ENCODE measurements around the gene ITSN2. TPM values are rescaled to one million over a fixed set of nuclear protein-coding genes. Genes with fewer than 3 reads are reported as not detected.

ITSN2 gene
- total and polyA plus RNA-seq, 2 experiments from 2014 or later: 20.3 to 34.4 TPM

DNA sequence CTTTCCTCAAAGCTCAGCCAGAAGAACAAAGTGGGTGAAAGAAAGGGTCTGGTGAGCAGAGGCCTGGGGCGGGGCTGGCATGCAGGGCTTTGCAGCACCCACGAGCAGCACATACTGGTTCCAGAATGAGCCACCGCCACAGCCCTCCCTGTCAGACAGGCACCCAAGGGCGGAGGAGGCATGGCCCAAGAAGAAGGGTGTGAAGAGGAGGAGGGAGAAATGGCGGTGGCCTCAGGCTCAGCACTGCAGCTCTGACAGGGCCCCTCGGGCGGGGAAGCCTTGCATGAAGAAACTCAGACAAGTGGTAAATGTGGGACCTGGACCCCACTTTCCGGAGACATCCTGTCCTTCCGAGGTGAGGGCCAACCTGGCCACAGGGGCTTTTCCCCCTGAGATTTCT lies 169.8 kb downstream of the ITSN2 start:
- no peak for TF ChIP-seq EZH2 (IDR thresholded peaks at IDR 0.05; ENCODE audit: borderline replicate concordance)
- TF ChIP-seq EZH2phosphoT487 (IDR thresholded peaks at IDR 0.05; ENCODE audit: low read depth, severe bottlenecking, unreplicated experiment): no peak
- no peak for TF ChIP-seq CTCF (IDR thresholded peaks at IDR 0.05; ENCODE audit: poor library complexity)
- no peak for DNase-seq (ENCODE audit: low spot score)
- H3K79me2 ChIP-seq: no peaks in the 10 kb centered on the region
- H3K36me3 ChIP-seq (replicated peaks; ENCODE audit: insufficient read depth, low read depth): no peaks in the 10 kb centered on the region
- no peaks in the 10 kb centered on the region for H4K20me1 ChIP-seq (ENCODE audit: insufficient read depth, poor library complexity, severe bottlenecking)
- no peak overlapping the region for H3K27ac ChIP-seq
- no peak overlapping the region for H2AFZ ChIP-seq
- no peak overlapping the region for H3K4me2 ChIP-seq
- 88% methylated on average over 9 of the region's 9 CpGs for WGBS (ENCODE audit: low lambda C conversion rate, missing lambda C conversion rate)
- no peaks in the 10 kb centered on the region for H3K9me3 ChIP-seq (ENCODE audit: low read depth)
- H3K9me2 ChIP-seq (replicated peaks; ENCODE audit: insufficient read depth): no peaks in the 10 kb centered on the region
- no peaks in the 10 kb centered on the region for H3K27me3 ChIP-seq
- H3K4me3 ChIP-seq: no peak overlapping the region
- no peaks in the 10 kb centered on the region for H3K4me1 ChIP-seq (ENCODE audit: insufficient read depth)

DNA sequence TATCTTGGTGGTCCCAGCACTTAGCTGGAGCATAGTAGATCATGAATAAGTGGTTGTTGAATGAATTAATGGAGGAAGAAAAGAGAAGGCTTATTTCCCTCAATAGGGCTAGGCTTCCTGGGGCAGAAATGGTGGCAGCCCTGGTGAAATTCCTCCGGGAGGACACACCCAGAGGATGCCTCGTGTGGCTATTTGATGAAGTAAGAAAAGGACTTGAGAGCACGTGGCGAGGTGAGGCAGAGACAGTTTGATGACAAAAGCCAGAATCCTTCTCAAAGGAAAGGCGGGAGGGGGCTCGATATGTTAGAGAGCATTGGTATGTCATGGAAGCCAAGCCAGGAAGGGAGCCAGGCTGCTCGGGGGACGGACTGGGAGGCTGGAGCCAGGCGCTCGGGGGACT lies 170.8 kb downstream of the ITSN2 start:
- Histone ChIP-seq H3K4me1 (ENCODE audit: insufficient read depth) (no peaks in the 10 kb centered on the region), H3K4me2 (no peak overlapping the region), H3K9me3 (ENCODE audit: low read depth) (no peaks in the 10 kb centered on the region), H3K79me2 (no peaks in the 10 kb centered on the region), H3K36me3 (replicated peaks; ENCODE audit: insufficient read depth, low read depth) (no peaks in the 10 kb centered on the region), H4K20me1 (ENCODE audit: insufficient read depth, poor library complexity, severe bottlenecking) (no peaks in the 10 kb centered on the region), H3K27me3 (no peaks in the 10 kb centered on the region), H3K9me2 (replicated peaks; ENCODE audit: insufficient read depth) (no peaks in the 10 kb centered on the region), H3K27ac (no peak overlapping the region), H2AFZ (no peak overlapping the region), H3K4me3 (no peak overlapping the region)
- WGBS (ENCODE audit: low lambda C conversion rate, missing lambda C conversion rate): 68% methylated on average over 10 of the region's 10 CpGs
- DNase-seq (ENCODE audit: low spot score): no peak
- TF ChIP-seq EZH2phosphoT487 (IDR thresholded peaks at IDR 0.05; ENCODE audit: low read depth, severe bottlenecking, unreplicated experiment): no peak

DNA sequence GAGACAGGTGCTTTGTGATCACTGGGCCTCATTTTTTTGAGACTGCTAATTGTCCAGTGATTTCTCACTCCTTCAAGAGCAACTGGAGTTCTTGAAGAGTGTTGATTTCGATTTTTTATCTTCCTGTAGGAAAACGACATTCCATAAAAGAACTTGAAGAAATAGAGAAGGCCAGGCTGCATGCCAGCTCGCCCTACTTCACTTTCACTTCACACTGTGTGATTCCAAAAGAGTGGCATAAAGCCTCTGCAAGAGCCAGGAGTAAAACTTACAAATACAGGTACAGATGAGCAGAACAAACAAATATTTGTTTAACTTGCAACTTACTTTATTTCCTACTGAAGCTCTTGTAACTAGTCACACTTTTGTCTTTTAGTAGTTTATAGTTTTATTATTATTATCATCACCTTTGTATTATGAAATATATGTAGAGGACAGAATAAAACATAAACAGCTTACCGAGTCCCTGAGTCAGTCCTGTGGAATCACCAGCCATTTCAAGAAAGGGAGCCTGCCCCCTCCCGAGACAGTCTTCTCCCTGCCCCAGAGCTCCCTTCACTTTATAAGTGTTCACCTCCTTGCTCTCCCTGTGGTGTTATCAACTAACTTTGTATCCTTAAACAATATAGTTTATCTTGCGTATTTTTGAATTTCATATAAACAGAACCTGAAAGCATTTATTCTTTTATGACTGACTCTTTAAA lies 176.8 kb downstream of the ITSN2 start:
- no peaks in the 10 kb centered on the region for H3K4me1 ChIP-seq (ENCODE audit: insufficient read depth)
- no peak overlapping the region for H3K27ac ChIP-seq
- H3K9me3 ChIP-seq (ENCODE audit: low read depth): no peaks in the 10 kb centered on the region
- no peak for TF ChIP-seq EZH2 (IDR thresholded peaks at IDR 0.05; ENCODE audit: borderline replicate concordance)
- TF ChIP-seq CTCF (IDR thresholded peaks at IDR 0.05; ENCODE audit: poor library complexity): no peak
- TF ChIP-seq EZH2phosphoT487 (IDR thresholded peaks at IDR 0.05; ENCODE audit: low read depth, severe bottlenecking, unreplicated experiment): no peak
- no peaks in the 10 kb centered on the region for H4K20me1 ChIP-seq (ENCODE audit: insufficient read depth, poor library complexity, severe bottlenecking)
- H3K27me3 ChIP-seq: no peaks in the 10 kb centered on the region
- H3K4me3 ChIP-seq: no peak overlapping the region
- DNase-seq (ENCODE audit: low spot score): no peak
- no peaks in the 10 kb centered on the region for H3K9me2 ChIP-seq (replicated peaks; ENCODE audit: insufficient read depth)
- no peaks in the 10 kb centered on the region for H3K79me2 ChIP-seq
- H3K36me3 ChIP-seq (replicated peaks; ENCODE audit: insufficient read depth, low read depth): no peaks in the 10 kb centered on the region
- H3K4me2 ChIP-seq: no peak overlapping the region
- WGBS (ENCODE audit: low lambda C conversion rate, missing lambda C conversion rate): 83% methylated on average over 6 of the region's 6 CpGs
- no peak overlapping the region for H2AFZ ChIP-seq

- Histone ChIP-seq H3K27me3 (no peaks in the 10 kb centered on the region), H3K4me1 (ENCODE audit: insufficient read depth) (no peaks in the 10 kb centered on the region), H3K9me3 (ENCODE audit: low read depth) (no peaks in the 10 kb centered on the region), H3K27ac (no peak overlapping the region), H3K4me3 (no peak overlapping the region), H3K4me2 (no peak overlapping the region), H2AFZ (no peak overlapping the region), H3K9me2 (replicated peaks; ENCODE audit: insufficient read depth) (no peaks in the 10 kb centered on the region), H3K36me3 (replicated peaks; ENCODE audit: insufficient read depth, low read depth) (no peaks in the 10 kb centered on the region), H3K79me2 (no peaks in the 10 kb centered on the region), H4K20me1 (ENCODE audit: insufficient read depth, poor library complexity, severe bottlenecking) (no peaks in the 10 kb centered on the region)
- no peak for DNase-seq (ENCODE audit: low spot score)
- WGBS (ENCODE audit: low lambda C conversion rate, missing lambda C conversion rate): 89% methylated on average over 7 of the region's 7 CpGs
- TF ChIP-seq EZH2phosphoT487 (IDR thresholded peaks at IDR 0.05; ENCODE audit: low read depth, severe bottlenecking, unreplicated experiment) (no peak), CTCF (IDR thresholded peaks at IDR 0.05; ENCODE audit: poor library complexity) (no peak), EZH2 (IDR thresholded peaks at IDR 0.05; ENCODE audit: borderline replicate concordance) (no peak)
Measured at GRCh38 chr2:24182507-24182906, 177.8 kb downstream of the ITSN2 start.

All from hepatocyte (in vitro differentiated cells).